Activated CD4-positive, alpha-beta T cell treated with anti-CD3 and anti-CD28 coated beads, Interleukin-2, amount 10 ng/mL, durations not matched to agents 24 days and 14 days (primary cell): ENCODE data around the gene ADIRF. TPM values are rescaled to one million over a fixed set of nuclear protein-coding genes. Genes with fewer than 3 reads are reported as not detected.
"Not testable (repeated sequence)": the region's sequence is repeated elsewhere in the genome, so short reads cannot be mapped to it uniquely, and the experiment has no call there.

ENCODE experiments used
- DNase-seq: peaks from one replicate; pipeline ENCODE4 v3.0.0; 2022
- H3K27ac Mint-ChIP-seq: one replicate; pipeline ENCODE4 v1.8.0; 2022; ENCODE audit warnings: mild to moderate bottlenecking, mixed read lengths
- H3K27me3 Mint-ChIP-seq: one replicate; pipeline ENCODE4 v1.8.0; 2022; ENCODE audit warnings: mixed read lengths
- H3K36me3 Mint-ChIP-seq: one replicate; pipeline ENCODE4 v1.8.0; 2022; ENCODE audit warnings: low read depth, mild to moderate bottlenecking, mixed read lengths
- H3K4me1 Mint-ChIP-seq: one replicate; pipeline ENCODE4 v1.8.0; 2021; ENCODE audit warnings: mixed read lengths
- H3K4me3 Mint-ChIP-seq: one replicate; pipeline ENCODE4 v1.8.0; 2022; ENCODE audit warnings: mild to moderate bottlenecking, moderate library complexity, mixed read lengths
- H3K9me3 Mint-ChIP-seq: one replicate; pipeline ENCODE4 v1.8.0; 2021; ENCODE audit warnings: mixed read lengths
- intact Hi-C: fragments of 100-400 bp; cut with micrococcal nuclease; formaldehyde crosslinking; loops from one replicate; pipeline ENCODE4 v1.15.1; 2023
- total RNA-seq: library from RNA; stranded (reverse); gene quantifications from 2 replicates; pipeline ENCODE4 v1.2.3, GENCODE V29; 2022

Gene ADIRF
- total RNA-seq: not detected in 2 replicates

GRCh38 chr10:86968271-86968993, at the start of gene ADIRF:
ADIRF (plus strand) TSS chr10:86968482; CDS start chr10:86968545, 63 bp downstream.
- Mint-ChIP-seq H3K27me3 (peaks cover 34% of the 10 kb centered on the region), H3K9me3 (no peaks in the 10 kb centered on the region), H3K4me1 (peaks cover 23% of the 10 kb centered on the region), H3K36me3 (no peaks in the 10 kb centered on the region), H3K27ac (no peak within 1 kb of the TSS), H3K4me3 (no peak within 1 kb of the TSS)
- intact Hi-C loops: no loop called here
- no peak for DNase-seq

GRCh38 chr10:86922553-86922961, 45.7 kb upstream of the ADIRF start:
- Mint-ChIP-seq H3K27ac (no peak overlapping the region), H3K27me3 (no peaks in the 10 kb centered on the region), H3K9me3 (no peaks in the 10 kb centered on the region), H3K4me3 (no peak overlapping the region), H3K4me1 (no peaks in the 10 kb centered on the region), H3K36me3 (peaks cover 14% of the 10 kb centered on the region)
- no peak for DNase-seq
- intact Hi-C loops: no loop called here

GRCh38 chr10:86929468-86930380, 38.6 kb upstream of the ADIRF start:
- no peak for DNase-seq
- intact Hi-C loops: no loop called here
- no peaks in the 10 kb centered on the region for H3K27me3 Mint-ChIP-seq
- no peaks in the 10 kb centered on the region for H3K4me1 Mint-ChIP-seq
- no peak overlapping the region for H3K4me3 Mint-ChIP-seq
- H3K36me3 Mint-ChIP-seq: no peaks in the 10 kb centered on the region
- H3K27ac Mint-ChIP-seq: no peak overlapping the region
- no peaks in the 10 kb centered on the region for H3K9me3 Mint-ChIP-seq

- Mint-ChIP-seq H3K27ac (no peak overlapping the region), H3K27me3 (peaks cover 1% of the 10 kb centered on the region), H3K4me3 (no peak overlapping the region), H3K9me3 (no peaks in the 10 kb centered on the region), H3K36me3 (no peaks in the 10 kb centered on the region), H3K4me1 (no peaks in the 10 kb centered on the region)
- intact Hi-C loops: no loop called here
- DNase-seq: no peak
Measured at GRCh38 chr10:86931872-86932271, 36.4 kb upstream of the ADIRF start.

- intact Hi-C loops: no loop called here
- Mint-ChIP-seq H3K27ac (no peak overlapping the region), H3K4me1 (no peaks in the 10 kb centered on the region), H3K9me3 (no peaks in the 10 kb centered on the region), H3K27me3 (peaks cover 4% of the 10 kb centered on the region), H3K4me3 (no peak overlapping the region), H3K36me3 (no peaks in the 10 kb centered on the region)
- no peak for DNase-seq
Measured at GRCh38 chr10:86932674-86933073, 35.6 kb upstream of the ADIRF start.

GRCh38 chr10:86934162-86934711, 34.0 kb upstream of the ADIRF start:
- intact Hi-C loops, H3K27me3 Mint-ChIP-seq, H3K9me3 Mint-ChIP-seq, H3K4me1 Mint-ChIP-seq, H3K27ac Mint-ChIP-seq, H3K36me3 Mint-ChIP-seq, H3K4me3 Mint-ChIP-seq: not testable (repeated sequence)
- peak; percentile 51 for DNase-seq

- no peak overlapping the region for H3K4me3 Mint-ChIP-seq
- H3K9me3 Mint-ChIP-seq: no peaks in the 10 kb centered on the region
- peak; percentile 54 for DNase-seq
- no peak overlapping the region for H3K27ac Mint-ChIP-seq
- H3K36me3 Mint-ChIP-seq: no peaks in the 10 kb centered on the region
- H3K4me1 Mint-ChIP-seq: peaks cover 2% of the 10 kb centered on the region
- intact Hi-C loops: no loop called here
- H3K27me3 Mint-ChIP-seq: peaks cover 4% of the 10 kb centered on the region
Measured at GRCh38 chr10:86936661-86937501, 31.4 kb upstream of the ADIRF start.

GRCh38 chr10:86937502-86938154, 30.7 kb upstream of the ADIRF start:
- no peaks in the 10 kb centered on the region for H3K9me3 Mint-ChIP-seq
- H3K4me1 Mint-ChIP-seq: peaks cover 2% of the 10 kb centered on the region
- no peak overlapping the region for H3K27ac Mint-ChIP-seq
- intact Hi-C loops: loop anchor here (2.0 kb wide), 1 partner anchor 29 kb away; no protein-coding TSS in a partner anchor
- H3K4me3 Mint-ChIP-seq: no peak overlapping the region
- peak; percentile 53 for DNase-seq
- no peaks in the 10 kb centered on the region for H3K36me3 Mint-ChIP-seq
- H3K27me3 Mint-ChIP-seq: peaks cover 4% of the 10 kb centered on the region

GRCh38 chr10:86938260-86938659, 30.0 kb upstream of the ADIRF start:
- Mint-ChIP-seq H3K36me3 (no peaks in the 10 kb centered on the region), H3K4me3 (no peak overlapping the region), H3K4me1 (peaks cover 2% of the 10 kb centered on the region), H3K27me3 (peaks cover 4% of the 10 kb centered on the region), H3K27ac (no peak overlapping the region), H3K9me3 (no peaks in the 10 kb centered on the region)
- intact Hi-C loops: loop anchor here (2.0 kb wide), 1 partner anchor 29 kb away; no protein-coding TSS in a partner anchor
- no peak for DNase-seq

GRCh38 chr10:86940076-86940475, 28.2 kb upstream of the ADIRF start:
- H3K27me3 Mint-ChIP-seq, H3K9me3 Mint-ChIP-seq, H3K4me1 Mint-ChIP-seq, H3K27ac Mint-ChIP-seq, DNase-seq, H3K36me3 Mint-ChIP-seq, intact Hi-C loops: not testable (repeated sequence)
- H3K4me3 Mint-ChIP-seq: peak overlapping the region; percentile 68

GRCh38 chr10:86940677-86941076, 27.6 kb upstream of the ADIRF start:
- DNase-seq: no peak
- H3K27ac Mint-ChIP-seq: no peak overlapping the region
- no peaks in the 10 kb centered on the region for H3K36me3 Mint-ChIP-seq
- intact Hi-C loops: no loop called here
- H3K4me3 Mint-ChIP-seq: no peak overlapping the region
- no peaks in the 10 kb centered on the region for H3K9me3 Mint-ChIP-seq
- H3K4me1 Mint-ChIP-seq: peaks cover 2% of the 10 kb centered on the region
- peaks cover 4% of the 10 kb centered on the region for H3K27me3 Mint-ChIP-seq

GRCh38 chr10:86941426-86941825, 26.9 kb upstream of the ADIRF start:
- H3K36me3 Mint-ChIP-seq: no peaks in the 10 kb centered on the region
- DNase-seq: no peak
- intact Hi-C loops: no loop called here
- H3K27me3 Mint-ChIP-seq: peaks cover 3% of the 10 kb centered on the region
- no peak overlapping the region for H3K27ac Mint-ChIP-seq
- H3K9me3 Mint-ChIP-seq: no peaks in the 10 kb centered on the region
- peaks cover 2% of the 10 kb centered on the region for H3K4me1 Mint-ChIP-seq
- no peak overlapping the region for H3K4me3 Mint-ChIP-seq

- Mint-ChIP-seq H3K27me3 (peaks cover 7% of the 10 kb centered on the region), H3K27ac (no peak overlapping the region), H3K36me3 (no peaks in the 10 kb centered on the region), H3K4me3 (no peak overlapping the region), H3K4me1 (peaks cover 2% of the 10 kb centered on the region), H3K9me3 (no peaks in the 10 kb centered on the region)
- DNase-seq: no peak
- intact Hi-C loops: no loop called here
Measured at GRCh38 chr10:86941991-86942421, 26.3 kb upstream of the ADIRF start.
